Measurements from ENCODE around the gene ABHD1. TPM values are rescaled to one million over a fixed set of nuclear protein-coding genes. Genes with fewer than 3 reads are reported as not detected.

Gene ABHD1
- total and polyA plus RNA-seq, 7 experiments from 2014 or later, result 0.53 to 2.0 (median 0.90) TPM

GRCh38 chr2:27155069-27155520 lies 31.5 kb downstream of the ABHD1 start:
- CTCF ChIA-PET, result no interaction called here
- no peaks in the 10 kb centered on the region for H3K4me1 ChIP-seq (ENCODE audit: control insufficient read depth in 2 of 2, insufficient read depth in 2 of 2, low read length in 2 of 2)
- intact Hi-C loops (cut with micrococcal nuclease), result no loop called here

GRCh38 chr2:27158468-27158867 lies 34.9 kb downstream of the ABHD1 start:
- H3K4me1 Mint-ChIP-seq, result no peaks in the 10 kb centered on the region
- Histone ChIP-seq H3K27ac (ENCODE audit: low read depth, low read length) (no peak overlapping the region), H3K9me3 (ENCODE audit: control insufficient read depth in 2 of 3, low read length in 3 of 3) (no peaks in the 10 kb centered on the region), H3K27me3 (ENCODE audit: control insufficient read depth in 2 of 2, insufficient read depth in 2 of 2, low read length in 2 of 2) (no peaks in the 10 kb centered on the region), H3K36me3 (ENCODE audit: control insufficient read depth in 2 of 3, insufficient read depth in 3 of 3, low read length in 3 of 3) (no peaks in the 10 kb centered on the region), H3K4me1 (ENCODE audit: control insufficient read depth in 2 of 2, insufficient read depth in 2 of 2, low read length in 2 of 2) (no peaks in the 10 kb centered on the region), H3K4me3 (ENCODE audit: low read length) (no peak overlapping the region)
- intact Hi-C loops (cut with micrococcal nuclease), result no loop called here
- H3K36me3 Mint-ChIP-seq, result no peaks in the 10 kb centered on the region
- no peak overlapping the region for H3K27ac Mint-ChIP-seq
- H3K4me3 Mint-ChIP-seq, result no peak overlapping the region
- peaks cover 0 to 8% (median 0%) of the 10 kb centered on the region in 5 donors for H3K27me3 Mint-ChIP-seq
- ATAC-seq (no peak), DNase-seq (no peak)
- POLR2A ChIA-PET, result no interaction called here
- no peaks in the 10 kb centered on the region for H3K9me3 Mint-ChIP-seq
- CTCF ChIA-PET, result no interaction called here

More at GRCh38 chr2:27155069-27155520, 31.5 kb downstream of the ABHD1 start:
- POLR2A ChIA-PET, result no interaction called here
- Mint-ChIP-seq H3K9me3 (no peaks in the 10 kb centered on the region), H3K4me1 (no peaks in the 10 kb centered on the region), H3K4me3 (no peak overlapping the region), H3K36me3 (no peaks in the 10 kb centered on the region), H3K27ac (no peak overlapping the region), H3K27me3 (peaks cover 0 to 8% (median 0%) of the 10 kb centered on the region in 5 donors)
- no peak for DNase-seq
- Histone ChIP-seq H3K9me3 (ENCODE audit: control insufficient read depth in 2 of 3, low read length in 3 of 3) (no peaks in the 10 kb centered on the region), H3K27ac (ENCODE audit: low read depth, low read length) (no peak overlapping the region), H3K27me3 (ENCODE audit: control insufficient read depth in 2 of 2, insufficient read depth in 2 of 2, low read length in 2 of 2) (no peaks in the 10 kb centered on the region), H3K4me3 (ENCODE audit: low read length) (no peak overlapping the region), H3K36me3 (ENCODE audit: control insufficient read depth in 2 of 3, insufficient read depth in 3 of 3, low read length in 3 of 3) (no peaks in the 10 kb centered on the region)
- ATAC-seq, result no peak

GRCh38 chr2:27159271-27159670 lies 35.7 kb downstream of the ABHD1 start:
- H3K9me3 ChIP-seq (ENCODE audit: control insufficient read depth in 2 of 3, low read length in 3 of 3), result no peaks in the 10 kb centered on the region
- intact Hi-C loops (cut with micrococcal nuclease), result no loop called here
- Mint-ChIP-seq H3K27me3 (peaks cover 0 to 7% (median 0%) of the 10 kb centered on the region in 5 donors), H3K4me3 (no peak overlapping the region), H3K27ac (no peak overlapping the region), H3K36me3 (no peaks in the 10 kb centered on the region), H3K4me1 (no peaks in the 10 kb centered on the region), H3K9me3 (no peaks in the 10 kb centered on the region)
- no peaks in the 10 kb centered on the region for H3K27me3 ChIP-seq (ENCODE audit: control insufficient read depth in 2 of 2, insufficient read depth in 2 of 2, low read length in 2 of 2)
- ChIA-PET POLR2A (no interaction called here), CTCF (no interaction called here)
- H3K4me1 ChIP-seq (ENCODE audit: control insufficient read depth in 2 of 2, insufficient read depth in 2 of 2, low read length in 2 of 2), result no peaks in the 10 kb centered on the region
- DNase-seq, result no peak
- no peak overlapping the region for H3K4me3 ChIP-seq (ENCODE audit: low read length)
- no peak overlapping the region for H3K27ac ChIP-seq (ENCODE audit: low read depth, low read length)
- ATAC-seq, result no peak
- H3K36me3 ChIP-seq (ENCODE audit: control insufficient read depth in 2 of 3, insufficient read depth in 3 of 3, low read length in 3 of 3), result no peaks in the 10 kb centered on the region

GRCh38 chr2:27160191-27160590 lies 36.6 kb downstream of the ABHD1 start:
- Mint-ChIP-seq H3K9me3 (no peaks in the 10 kb centered on the region), H3K27me3 (peaks cover 0 to 6% (median 0%) of the 10 kb centered on the region in 5 donors), H3K36me3 (no peaks in the 10 kb centered on the region), H3K4me1 (peaks cover 0 to 6% (median 0%) of the 10 kb centered on the region in 7 donors), H3K27ac (no peak overlapping the region), H3K4me3 (no peak overlapping the region)
- CTCF ChIA-PET, result no interaction called here
- no peaks in the 10 kb centered on the region for H3K4me1 ChIP-seq (ENCODE audit: control insufficient read depth in 2 of 2, insufficient read depth in 2 of 2, low read length in 2 of 2)
- POLR2A ChIA-PET, result interaction anchor here (0.6 kb wide), 1 partner anchor 24 kb away, joined by 4 read pairs; no protein-coding TSS in a partner anchor
- DNase-seq (no peak), ATAC-seq (no peak)
- no peaks in the 10 kb centered on the region for H3K27me3 ChIP-seq (ENCODE audit: control insufficient read depth in 2 of 2, insufficient read depth in 2 of 2, low read length in 2 of 2)
- H3K9me3 ChIP-seq (ENCODE audit: control insufficient read depth in 2 of 3, low read length in 3 of 3), result no peaks in the 10 kb centered on the region
- intact Hi-C loops (cut with micrococcal nuclease), result no loop called here
- H3K36me3 ChIP-seq (ENCODE audit: control insufficient read depth in 2 of 3, insufficient read depth in 3 of 3, low read length in 3 of 3), result no peaks in the 10 kb centered on the region
- no peak overlapping the region for H3K4me3 ChIP-seq (ENCODE audit: low read length)
- no peak overlapping the region for H3K27ac ChIP-seq (ENCODE audit: low read depth, low read length)

GRCh38 chr2:27162151-27163121 lies 38.8 kb downstream of the ABHD1 start:
- no peak overlapping the region for H3K4me3 Mint-ChIP-seq
- H3K4me3 ChIP-seq (ENCODE audit: low read length), result no peak overlapping the region
- intact Hi-C loops (cut with micrococcal nuclease), result no loop called here
- no peaks in the 10 kb centered on the region for H3K27me3 ChIP-seq (ENCODE audit: control insufficient read depth in 2 of 2, insufficient read depth in 2 of 2, low read length in 2 of 2)
- POLR2A ChIA-PET, result no interaction called here
- H3K27ac Mint-ChIP-seq, result no peak overlapping the region
- DNase-seq (no peak), ATAC-seq (no peak)
- peaks cover 0 to 11% (median 4%) of the 10 kb centered on the region in 7 donors for H3K4me1 Mint-ChIP-seq
- no peaks in the 10 kb centered on the region for H3K9me3 Mint-ChIP-seq
- no peaks in the 10 kb centered on the region for H3K36me3 ChIP-seq (ENCODE audit: control insufficient read depth in 2 of 3, insufficient read depth in 3 of 3, low read length in 3 of 3)
- CTCF ChIA-PET, result interaction anchor here (0.7 kb wide), 1 partner anchor 62 kb away, joined by 3 read pairs; no protein-coding TSS in a partner anchor
- H3K27me3 Mint-ChIP-seq, result peaks cover 0 to 6% (median 0%) of the 10 kb centered on the region in 5 donors
- no peak overlapping the region for H3K27ac ChIP-seq (ENCODE audit: low read depth, low read length)
- no peaks in the 10 kb centered on the region for H3K9me3 ChIP-seq (ENCODE audit: control insufficient read depth in 2 of 3, low read length in 3 of 3)
- no peaks in the 10 kb centered on the region for H3K36me3 Mint-ChIP-seq
- no peaks in the 10 kb centered on the region for H3K4me1 ChIP-seq (ENCODE audit: control insufficient read depth in 2 of 2, insufficient read depth in 2 of 2, low read length in 2 of 2)

GRCh38 chr2:27164960-27165763 lies 41.5 kb downstream of the ABHD1 start:
- Histone ChIP-seq H3K9me3 (ENCODE audit: control insufficient read depth in 2 of 3, low read length in 3 of 3) (no peaks in the 10 kb centered on the region), H3K4me1 (ENCODE audit: control insufficient read depth in 2 of 2, insufficient read depth in 2 of 2, low read length in 2 of 2) (no peaks in the 10 kb centered on the region), H3K27me3 (ENCODE audit: control insufficient read depth in 2 of 2, insufficient read depth in 2 of 2, low read length in 2 of 2) (no peaks in the 10 kb centered on the region), H3K36me3 (ENCODE audit: control insufficient read depth in 2 of 3, insufficient read depth in 3 of 3, low read length in 3 of 3) (no peaks in the 10 kb centered on the region), H3K4me3 (ENCODE audit: low read length) (no peak overlapping the region), H3K27ac (ENCODE audit: low read depth, low read length) (no peak overlapping the region)
- Mint-ChIP-seq H3K36me3 (no peaks in the 10 kb centered on the region), H3K4me3 (no peak overlapping the region), H3K4me1 (peaks cover 0 to 14% (median 5%) of the 10 kb centered on the region in 7 donors), H3K27me3 (peaks cover 0 to 7% (median 0%) of the 10 kb centered on the region in 5 donors), H3K27ac (no peak overlapping the region), H3K9me3 (no peaks in the 10 kb centered on the region)
- POLR2A ChIA-PET, result no interaction called here
- ATAC-seq, result no peak
- intact Hi-C loops (cut with micrococcal nuclease), result no loop called here
- DNase-seq, result no peak
- CTCF ChIA-PET, result interaction anchor here (0.7 kb wide), 1 partner anchor 78 kb away, joined by 3 read pairs; no protein-coding TSS in a partner anchor

Data from naive thymus-derived CD4-positive, alpha-beta T cell (primary cell).